Measurements from ENCODE around the gene HOOK2. TPM values are rescaled to one million over a fixed set of nuclear protein-coding genes. Genes with fewer than 3 reads are reported as not detected.

The HOOK2 gene
- total and polyA plus RNA-seq, 4 experiments from 2014 or later = 2.6 to 24.2 (median 13.3) TPM

DNA sequence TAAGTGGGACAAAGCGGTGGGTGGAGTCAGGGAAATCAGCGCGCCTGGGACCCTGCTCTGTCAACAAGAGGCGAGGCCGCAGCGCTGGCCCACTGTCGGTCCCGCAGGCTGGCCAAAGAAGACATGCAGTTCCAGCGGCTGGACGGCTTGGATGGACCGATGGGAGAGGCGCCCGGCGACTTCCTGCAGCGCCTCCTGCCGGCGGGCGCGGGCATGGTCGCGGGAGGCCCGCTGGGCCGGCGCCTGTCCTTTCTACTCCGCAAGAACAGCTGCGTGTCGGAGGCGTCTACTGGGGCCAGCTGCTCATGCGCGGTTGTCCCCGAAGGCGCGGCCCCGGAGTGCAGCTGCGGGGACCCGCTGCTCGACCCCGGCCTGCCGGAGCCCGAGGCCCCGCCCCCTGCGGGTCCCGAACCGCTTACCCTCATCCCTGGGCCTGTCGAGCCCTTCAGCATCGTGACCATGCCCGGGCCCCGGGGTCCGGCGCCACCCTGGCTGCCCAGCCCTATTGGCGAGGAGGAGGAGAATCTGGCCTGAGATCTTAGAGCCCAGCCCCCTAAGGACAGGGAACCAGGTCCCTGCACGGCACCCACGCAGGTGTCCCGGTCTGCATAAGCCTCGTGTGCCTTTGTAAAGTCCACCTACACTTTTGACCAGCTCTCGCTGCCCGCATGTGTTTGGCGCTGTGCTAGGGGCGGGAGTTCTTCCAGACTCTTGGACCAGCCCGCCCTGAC is 17.6 kb downstream of the HOOK2 start:
- no peak overlapping the region for H3K27ac Mint-ChIP-seq
- H3K27me3 ChIP-seq (ENCODE audit: insufficient read depth, low read length) = no peaks in the 10 kb centered on the region
- H3K4me3 Mint-ChIP-seq = peak overlapping the region in 5 of 8 donors; percentile 5 to 41 (median 32)
- peaks cover 3% of the 10 kb centered on the region for H3K4me1 ChIP-seq (ENCODE audit: insufficient read depth, low read length)
- H3K4me1 Mint-ChIP-seq = peaks cover 4 to 10% (median 5%) of the 10 kb centered on the region in 4 donors
- ChIA-PET POLR2A (ENCODE audit: partially characterized antibody) (interaction anchor here (0.7 to 2.5 kb wide), 6 partner anchors 24 to 83 kb away, joined by 3 to 8 read pairs (median 4); partner anchors contain the start of genes JUNB and TRIR), CTCF (ENCODE audit: partially characterized antibody) (interaction anchor here (0.6 to 27.8 kb wide), 24 partner anchors 10 to 573 kb away, joined by 3 to 906 read pairs (median 6); partner anchors contain the start of genes FBXW9, GET3, JUNB and PRDX2)
- H3K27ac ChIP-seq (ENCODE audit: low read depth, low read length) = no peak overlapping the region
- peaks cover 1 to 7% of the 10 kb centered on the region in 2 donors for H3K27me3 Mint-ChIP-seq
- DNase-seq = peak in 4 of 5 donors; percentile 56 to 61 (median 58)
- no peak overlapping the region for H3K4me3 ChIP-seq (ENCODE audit: low read length in 2 of 2)
- intact Hi-C loops (cut with micrococcal nuclease) = loop anchor here (1.0 kb wide), 1 partner anchor 40 kb away; no protein-coding TSS in a partner anchor
- no peaks in the 10 kb centered on the region for H3K9me3 ChIP-seq (ENCODE audit: control insufficient read depth in 1 of 2, low read length in 2 of 2)
- H3K36me3 ChIP-seq (ENCODE audit: insufficient read depth, low read length) = no peaks in the 10 kb centered on the region
- no peaks in the 10 kb centered on the region for H3K9me3 Mint-ChIP-seq
- no peaks in the 10 kb centered on the region for H3K36me3 Mint-ChIP-seq

DNA sequence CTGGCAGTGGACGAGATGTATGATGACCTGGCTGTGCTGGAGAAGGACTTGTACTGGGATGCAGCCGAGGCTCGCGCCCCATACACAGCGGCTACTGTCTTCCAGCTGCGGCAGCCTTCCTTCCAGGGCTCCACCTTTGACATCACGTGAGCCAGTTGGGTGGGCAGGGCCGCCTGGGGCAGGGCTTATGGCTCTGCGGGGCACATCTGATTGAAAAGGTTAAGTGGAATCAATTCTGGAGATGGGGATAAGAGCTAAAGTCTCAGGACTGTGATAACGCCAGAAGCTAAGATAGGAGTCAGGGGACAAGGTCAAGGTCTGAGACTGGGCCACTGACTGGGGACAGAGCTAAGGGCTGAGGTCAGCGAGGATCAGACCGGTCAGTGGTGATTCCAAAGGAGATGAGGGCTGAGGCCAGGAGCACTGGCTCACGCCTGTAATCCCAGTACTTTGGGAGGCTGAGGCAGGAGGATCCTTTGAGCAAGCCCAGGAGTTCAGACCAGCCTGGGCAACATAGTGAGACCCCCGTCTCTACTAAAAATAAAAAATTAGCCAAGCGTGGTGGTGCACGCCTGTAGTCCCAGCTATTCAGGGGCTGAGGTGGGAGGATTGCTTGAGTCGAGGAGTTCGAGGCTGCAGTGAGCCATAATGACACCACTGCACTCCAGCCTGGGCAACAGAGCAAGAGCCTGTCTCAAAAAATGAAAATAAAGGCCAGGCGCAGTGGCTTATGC is 19.0 kb downstream of the HOOK2 start:
- Histone ChIP-seq H3K4me3 (ENCODE audit: low read length in 2 of 2) (no peak overlapping the region), H3K9me3 (ENCODE audit: control insufficient read depth in 1 of 2, low read length in 2 of 2) (no peaks in the 10 kb centered on the region), H3K4me1 (ENCODE audit: insufficient read depth, low read length) (peaks cover 3% of the 10 kb centered on the region), H3K27ac (ENCODE audit: low read depth, low read length) (no peak overlapping the region), H3K36me3 (ENCODE audit: insufficient read depth, low read length) (no peaks in the 10 kb centered on the region), H3K27me3 (ENCODE audit: insufficient read depth, low read length) (no peaks in the 10 kb centered on the region)
- POLR2A ChIA-PET (ENCODE audit: partially characterized antibody) = interaction anchor here (2.5 kb wide), 1 partner anchor 36 kb away, joined by 8 read pairs; the partner anchor contains the start of gene JUNB
- CTCF ChIA-PET (ENCODE audit: partially characterized antibody) = interaction anchor here (0.6 to 8.0 kb wide), 6 partner anchors 19 to 91 kb away, joined by 3 to 126 read pairs (median 9); partner anchors contain the start of genes GET3, TNPO2 and TRIR
- intact Hi-C loops (cut with micrococcal nuclease) = no loop called here
- Mint-ChIP-seq H3K4me1 (peaks cover 4 to 8% (median 5%) of the 10 kb centered on the region in 4 donors), H3K27ac (no peak overlapping the region), H3K4me3 (no peak overlapping the region), H3K36me3 (no peaks in the 10 kb centered on the region), H3K27me3 (peaks cover 1 to 7% of the 10 kb centered on the region in 2 donors), H3K9me3 (no peaks in the 10 kb centered on the region)
- DNase-seq = no peak

DNA sequence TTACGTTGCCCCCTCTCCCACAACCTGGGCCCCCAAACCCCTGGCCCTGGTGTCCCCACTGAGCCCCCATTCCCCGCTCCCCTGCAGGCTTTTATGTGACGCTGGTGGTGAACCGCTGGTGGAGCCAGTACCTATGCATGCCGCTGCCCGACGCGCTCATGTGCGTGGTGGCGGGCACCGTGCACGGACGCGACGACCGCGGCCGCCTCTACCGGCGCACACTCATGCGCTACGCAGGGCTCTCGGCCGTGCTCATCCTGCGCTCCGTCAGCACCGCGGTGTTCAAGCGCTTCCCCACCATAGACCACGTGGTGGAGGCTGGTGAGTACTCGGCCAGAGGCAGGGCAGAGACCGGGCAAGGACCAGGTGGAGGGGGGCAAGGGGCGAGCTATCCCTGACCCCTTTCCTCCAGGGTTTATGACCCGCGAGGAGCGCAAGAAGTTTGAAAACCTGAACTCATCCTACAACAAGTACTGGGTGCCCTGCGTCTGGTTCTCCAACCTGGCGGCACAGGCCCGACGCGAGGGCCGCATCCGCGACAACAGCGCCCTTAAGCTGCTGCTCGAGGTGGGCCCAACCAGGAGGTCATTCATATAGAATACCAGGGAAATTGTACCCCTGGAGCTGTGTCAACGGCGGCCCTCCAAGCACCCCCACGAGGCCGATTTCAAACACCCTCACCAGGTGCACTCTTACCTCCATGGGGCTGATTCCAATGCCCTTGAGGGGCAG is 20.7 kb downstream of the HOOK2 start:
- Mint-ChIP-seq H3K9me3 (no peaks in the 10 kb centered on the region), H3K27ac (no peak overlapping the region), H3K4me3 (no peak overlapping the region), H3K36me3 (no peaks in the 10 kb centered on the region), H3K4me1 (peaks cover 5 to 13% (median 7%) of the 10 kb centered on the region in 4 donors), H3K27me3 (peaks cover 3 to 15% of the 10 kb centered on the region in 2 donors)
- intact Hi-C loops (cut with micrococcal nuclease) = no loop called here
- H3K4me3 ChIP-seq (ENCODE audit: low read length in 2 of 2) = no peak overlapping the region
- DNase-seq = no peak
- no peaks in the 10 kb centered on the region for H3K9me3 ChIP-seq (ENCODE audit: control insufficient read depth in 1 of 2, low read length in 2 of 2)
- ChIA-PET POLR2A (ENCODE audit: partially characterized antibody) (interaction anchor here (0.5 to 1.3 kb wide), 3 partner anchors 13 to 999 kb away, joined by 3 read pairs; no protein-coding TSS in a partner anchor), CTCF (ENCODE audit: partially characterized antibody) (interaction anchor here (0.9 to 8.0 kb wide), 5 partner anchors 21 to 191 kb away, joined by 3 to 126 read pairs (median 4); partner anchors contain the start of gene TNPO2)
- no peaks in the 10 kb centered on the region for H3K36me3 ChIP-seq (ENCODE audit: insufficient read depth, low read length)
- H3K27me3 ChIP-seq (ENCODE audit: insufficient read depth, low read length) = no peaks in the 10 kb centered on the region
- peaks cover 3% of the 10 kb centered on the region for H3K4me1 ChIP-seq (ENCODE audit: insufficient read depth, low read length)
- no peak overlapping the region for H3K27ac ChIP-seq (ENCODE audit: low read depth, low read length)

DNA sequence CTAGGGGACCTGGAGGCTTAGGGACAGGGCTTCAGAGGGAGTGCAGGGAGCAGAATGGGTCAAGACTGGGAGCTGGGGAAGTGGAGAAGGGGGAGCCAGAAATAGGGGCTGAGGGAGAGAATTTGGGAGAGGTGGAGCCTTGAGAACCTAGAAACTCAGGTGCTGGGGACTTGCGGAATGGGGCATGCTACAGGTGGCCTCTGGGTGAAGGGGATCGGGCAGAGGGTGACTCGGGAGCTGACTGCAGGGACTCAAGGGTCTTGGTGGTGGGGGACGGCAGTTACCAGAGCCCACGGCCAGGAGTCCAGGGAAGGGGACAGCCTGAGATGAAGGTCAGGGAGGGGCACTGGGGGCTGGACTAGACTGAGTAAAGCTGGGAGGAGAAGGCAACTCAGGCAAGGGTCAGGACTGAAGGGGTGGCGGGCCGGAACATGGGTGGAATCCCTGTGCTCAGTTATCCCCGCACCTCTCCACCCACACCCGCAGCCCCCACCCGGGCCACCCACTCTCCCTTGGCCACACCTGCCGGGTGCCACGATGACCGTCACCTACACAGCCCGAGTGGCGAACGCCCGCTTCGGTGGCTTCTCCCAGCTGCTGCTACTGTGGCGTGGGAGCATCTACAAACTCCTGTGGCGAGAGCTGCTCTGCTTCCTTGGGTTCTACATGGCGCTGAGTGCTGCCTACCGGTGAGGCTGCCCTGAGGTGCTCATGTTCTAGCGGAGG is 23.1 kb downstream of the HOOK2 start:
- H3K4me3 ChIP-seq (ENCODE audit: low read length in 2 of 2) = no peak overlapping the region
- Mint-ChIP-seq H3K36me3 (peaks cover 10 to 11% of the 10 kb centered on the region in 2 donors), H3K4me3 (no peak overlapping the region), H3K9me3 (peaks cover 0 to 8% (median 5%) of the 10 kb centered on the region in 8 donors), H3K27me3 (peaks cover 1 to 15% of the 10 kb centered on the region in 2 donors), H3K4me1 (peaks cover 3 to 9% (median 6%) of the 10 kb centered on the region in 4 donors), H3K27ac (peak overlapping the region in 1 of 7 donors; percentile 27)
- no peaks in the 10 kb centered on the region for H3K27me3 ChIP-seq (ENCODE audit: insufficient read depth, low read length)
- intact Hi-C loops (cut with micrococcal nuclease) = no loop called here
- ChIA-PET CTCF (ENCODE audit: partially characterized antibody) (interaction anchor here (0.7 to 1.8 kb wide), 3 partner anchors 14 to 188 kb away, joined by 3 to 5 read pairs (median 3); partner anchors contain the start of gene GET3), POLR2A (ENCODE audit: partially characterized antibody) (interaction anchor here (0.6 to 1.5 kb wide), 3 partner anchors 15 to 40 kb away, joined by 3 to 4 read pairs (median 3); partner anchors contain the start of gene GET3)
- no peak for DNase-seq
- no peaks in the 10 kb centered on the region for H3K9me3 ChIP-seq (ENCODE audit: control insufficient read depth in 1 of 2, low read length in 2 of 2)
- no peaks in the 10 kb centered on the region for H3K4me1 ChIP-seq (ENCODE audit: insufficient read depth, low read length)
- H3K27ac ChIP-seq (ENCODE audit: low read depth, low read length) = no peak overlapping the region
- peaks cover 10% of the 10 kb centered on the region for H3K36me3 ChIP-seq (ENCODE audit: insufficient read depth, low read length)

DNA sequence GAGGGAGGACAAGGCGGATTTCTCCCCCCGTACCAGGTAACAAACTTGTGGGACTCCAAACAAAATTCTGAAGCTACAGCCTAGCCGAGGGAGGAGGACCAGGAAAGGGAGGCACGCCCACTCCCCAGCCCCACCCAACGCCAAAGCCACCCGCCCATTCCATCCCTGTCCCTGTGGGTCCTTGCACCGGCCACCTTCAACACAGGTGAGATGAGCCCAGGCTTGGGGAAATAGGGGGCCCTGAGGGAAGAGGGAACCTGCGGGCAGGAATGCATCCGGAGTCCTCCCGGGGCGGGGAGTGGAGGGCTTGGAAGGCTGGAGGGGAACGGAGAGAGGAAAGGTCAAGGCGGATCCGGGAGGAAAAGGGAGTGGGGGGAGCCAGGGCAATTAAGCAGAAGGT is 23.7 kb downstream of the HOOK2 start, which contains the start of gene BEST2:
BEST2 (plus strand) TSS at position 157 of the 400 bp plus-strand sequence. CDS start 802 bp downstream, outside the sequence.
- CTCF ChIA-PET (ENCODE audit: partially characterized antibody) = no interaction called here
- H3K27ac Mint-ChIP-seq = peak within 1 kb of the TSS in 1 of 7 donors; percentile 27

DNA sequence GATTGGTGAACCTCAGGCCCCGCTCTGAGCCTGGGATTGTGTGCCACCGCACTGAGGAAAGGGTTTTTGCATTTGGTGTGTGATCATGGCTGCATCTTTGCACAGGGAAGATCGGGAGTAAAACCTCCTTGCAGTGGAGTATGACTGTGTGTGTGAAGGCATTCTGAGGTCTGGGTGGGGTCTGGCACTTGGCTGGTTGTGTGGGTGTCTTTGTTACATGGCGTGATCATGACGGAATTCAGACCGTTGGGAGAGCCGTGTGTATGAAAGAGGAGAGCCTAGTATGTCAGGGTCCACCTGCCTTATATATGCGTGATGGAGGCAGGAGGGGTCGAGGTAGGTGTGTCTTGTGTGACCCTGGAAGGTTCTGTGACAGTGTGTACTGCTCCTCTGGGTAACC is 24.5 kb downstream of the HOOK2 start:
- Histone ChIP-seq H3K36me3 (ENCODE audit: insufficient read depth, low read length) (peaks cover 12% of the 10 kb centered on the region), H3K9me3 (ENCODE audit: control insufficient read depth in 1 of 2, low read length in 2 of 2) (no peaks in the 10 kb centered on the region), H3K27me3 (ENCODE audit: insufficient read depth, low read length) (no peaks in the 10 kb centered on the region), H3K27ac (ENCODE audit: low read depth, low read length) (no peak overlapping the region), H3K4me1 (ENCODE audit: insufficient read depth, low read length) (no peaks in the 10 kb centered on the region), H3K4me3 (ENCODE audit: low read length in 2 of 2) (no peak overlapping the region)
- intact Hi-C loops (cut with micrococcal nuclease) = no loop called here
- H3K27ac Mint-ChIP-seq = no peak overlapping the region
- ChIA-PET POLR2A (ENCODE audit: partially characterized antibody) (no interaction called here), CTCF (ENCODE audit: partially characterized antibody) (interaction anchor here (1.4 kb wide), 1 partner anchor 16 kb away, joined by 3 read pairs; no protein-coding TSS in a partner anchor)
- H3K36me3 Mint-ChIP-seq = peaks cover 21 to 23% of the 10 kb centered on the region in 2 donors
- H3K4me1 Mint-ChIP-seq = peaks cover 3 to 9% (median 6%) of the 10 kb centered on the region in 4 donors
- H3K4me3 Mint-ChIP-seq = no peak overlapping the region
- H3K9me3 Mint-ChIP-seq = peaks cover 0 to 8% (median 5%) of the 10 kb centered on the region in 8 donors
- H3K27me3 Mint-ChIP-seq = peaks cover 1 to 13% of the 10 kb centered on the region in 2 donors
- DNase-seq = no peak

More for the DNA sequence above, 23.7 kb downstream of the HOOK2 start, which contains the start of gene BEST2:
- DNase-seq = no peak
- H3K4me1 ChIP-seq (ENCODE audit: insufficient read depth, low read length) = no peaks in the 10 kb centered on the region
- H3K4me1 Mint-ChIP-seq = peaks cover 3 to 9% (median 6%) of the 10 kb centered on the region in 4 donors
- no peak within 1 kb of the TSS for H3K27ac ChIP-seq (ENCODE audit: low read depth, low read length)
- H3K36me3 ChIP-seq (ENCODE audit: insufficient read depth, low read length) = peaks cover 10% of the 10 kb centered on the region
- H3K27me3 Mint-ChIP-seq = peaks cover 1 to 15% of the 10 kb centered on the region in 2 donors
- H3K4me3 Mint-ChIP-seq = no peak within 1 kb of the TSS
- no peaks in the 10 kb centered on the region for H3K27me3 ChIP-seq (ENCODE audit: insufficient read depth, low read length)
- H3K9me3 ChIP-seq (ENCODE audit: control insufficient read depth in 1 of 2, low read length in 2 of 2) = no peaks in the 10 kb centered on the region
- peaks cover 15 to 17% of the 10 kb centered on the region in 2 donors for H3K36me3 Mint-ChIP-seq
- POLR2A ChIA-PET (ENCODE audit: partially characterized antibody) = no interaction called here
- no peak within 1 kb of the TSS for H3K4me3 ChIP-seq (ENCODE audit: low read length in 2 of 2)
- peaks cover 0 to 8% (median 5%) of the 10 kb centered on the region in 8 donors for H3K9me3 Mint-ChIP-seq
- intact Hi-C loops (cut with micrococcal nuclease) = no loop called here

Measured in CD4-positive, alpha-beta memory T cell (primary cell).